ENCODE results near the gene HNRNPA0.
A peak's percentile ranks its signal among the peaks of the same experiment; 100 is the strongest.

The HNRNPA0 gene

DNA sequence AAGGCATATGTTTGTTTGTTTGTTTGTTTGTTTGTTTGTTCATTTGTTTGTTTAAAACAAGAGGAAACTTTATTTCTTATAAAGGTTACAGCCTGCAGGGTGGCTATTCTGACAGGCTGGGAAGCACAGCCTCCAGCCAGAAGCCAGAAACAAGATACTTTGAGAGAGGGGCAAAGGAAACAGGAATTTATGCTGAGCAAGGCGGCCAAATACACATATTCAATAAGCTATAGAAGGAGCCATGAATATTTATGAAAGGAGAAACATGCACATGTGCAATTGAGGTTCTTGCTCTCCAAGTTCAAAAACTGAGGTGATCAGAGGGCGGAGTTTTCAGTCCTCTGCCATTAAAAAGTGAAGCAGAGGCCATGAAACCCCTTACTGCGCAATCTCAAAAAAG is 37.8 kb downstream of the HNRNPA0 start:
- no peak for DNase-seq

DNA sequence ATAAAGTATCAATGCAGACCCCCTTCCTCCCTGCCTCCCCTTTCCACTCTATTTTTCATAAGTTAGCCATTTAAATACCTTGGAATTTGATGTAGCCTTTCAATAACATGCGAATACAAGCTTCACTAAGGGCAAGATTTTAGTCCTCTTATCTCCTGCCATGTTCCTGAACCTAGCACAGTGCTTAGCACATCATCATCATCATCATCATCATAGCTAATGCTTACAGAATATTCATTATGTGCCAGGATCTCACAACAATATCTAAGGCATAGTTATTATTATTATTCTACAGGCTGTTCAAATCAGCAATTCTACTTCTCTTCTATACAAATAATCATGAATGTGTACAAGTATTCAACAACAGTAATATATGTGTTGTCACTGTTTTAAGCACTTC is 38.7 kb downstream of the HNRNPA0 start:
- DNase-seq = no peak

DNA sequence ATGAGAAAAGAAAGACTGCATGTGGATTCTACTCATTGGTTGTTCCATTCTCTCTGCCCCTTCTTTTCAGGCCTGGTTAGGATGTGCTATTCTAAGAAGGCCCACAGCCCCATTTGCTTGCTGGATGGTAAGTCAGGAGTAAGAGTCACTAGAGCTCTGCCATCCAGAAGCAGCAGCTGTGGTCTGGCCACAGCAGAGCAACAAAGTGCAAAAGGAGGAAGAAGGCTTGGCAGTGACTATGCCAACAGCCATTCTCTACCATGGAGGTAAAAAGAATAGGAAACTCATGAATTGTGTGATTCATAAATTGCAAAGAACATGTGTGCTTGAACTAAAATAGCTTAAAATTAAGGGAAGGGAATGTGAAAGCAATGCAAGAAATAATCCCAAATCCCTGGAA is 39.2 kb downstream of the HNRNPA0 start:
- DNase-seq = no peak

DNA sequence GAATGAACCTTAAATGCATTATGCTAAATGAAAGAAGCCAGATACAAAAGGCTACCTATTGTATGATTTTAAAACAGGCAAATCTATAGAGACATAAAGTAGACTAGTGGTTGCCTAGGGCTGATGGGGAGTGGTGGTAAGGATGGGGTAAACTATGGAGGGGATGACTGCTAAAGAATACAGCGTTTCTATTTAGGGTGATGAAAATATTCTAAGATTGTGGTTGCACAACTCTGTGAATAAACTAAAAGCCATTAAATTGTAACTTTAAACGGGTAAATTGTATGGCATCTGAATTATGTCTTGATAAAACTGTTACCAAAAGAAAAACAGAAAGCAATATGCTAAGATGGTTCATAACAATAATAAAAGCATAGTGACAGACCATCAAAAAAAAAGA is 39.7 kb downstream of the HNRNPA0 start:
- DNase-seq = no peak

DNA sequence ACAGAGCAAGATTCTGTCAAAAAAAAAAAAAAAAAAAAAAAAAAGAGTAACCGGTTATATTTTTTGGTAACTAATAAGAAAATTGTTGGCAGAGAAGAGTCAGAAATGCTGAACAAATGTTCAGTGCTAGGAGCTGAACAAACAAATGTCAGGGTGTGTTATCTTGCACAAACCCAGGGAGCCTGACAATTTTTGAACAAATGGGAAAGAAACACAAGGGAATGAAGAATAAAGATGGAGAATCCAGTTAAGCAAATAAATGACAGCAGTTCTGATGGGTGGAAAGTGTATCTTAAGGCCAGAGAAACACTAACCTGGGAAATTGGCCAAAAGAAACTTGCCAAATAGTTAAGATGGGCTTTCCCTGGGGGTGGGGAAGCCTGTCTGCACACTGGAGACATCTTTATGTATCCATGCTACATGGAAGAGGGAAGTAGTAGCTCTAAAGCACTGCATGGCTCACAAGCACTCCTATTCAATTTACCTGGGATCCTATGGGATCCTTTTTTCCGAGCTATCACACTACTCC is 42.0 kb downstream of the HNRNPA0 start:
- DNase-seq = no peak

DNA sequence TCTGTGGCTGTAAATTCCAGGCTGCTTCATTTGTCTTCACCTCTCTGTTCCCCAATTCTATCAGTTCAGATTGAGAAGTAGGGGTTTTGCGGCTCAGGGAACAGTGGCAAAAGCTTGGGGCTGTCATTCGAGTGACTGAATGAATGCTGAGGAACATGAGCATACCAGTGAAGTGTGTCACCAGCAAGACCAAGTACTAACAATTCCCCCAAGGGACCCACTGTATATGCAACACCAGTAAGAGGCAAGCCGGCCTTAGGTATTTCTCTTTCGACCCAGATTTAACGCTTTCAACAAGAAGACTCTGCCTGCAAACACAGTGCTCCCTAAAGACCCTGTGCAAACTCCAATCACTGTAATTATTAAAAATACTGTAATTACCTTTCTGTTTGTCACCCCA is 44.1 kb downstream of the HNRNPA0 start:
- DNase-seq = no peak

DNA sequence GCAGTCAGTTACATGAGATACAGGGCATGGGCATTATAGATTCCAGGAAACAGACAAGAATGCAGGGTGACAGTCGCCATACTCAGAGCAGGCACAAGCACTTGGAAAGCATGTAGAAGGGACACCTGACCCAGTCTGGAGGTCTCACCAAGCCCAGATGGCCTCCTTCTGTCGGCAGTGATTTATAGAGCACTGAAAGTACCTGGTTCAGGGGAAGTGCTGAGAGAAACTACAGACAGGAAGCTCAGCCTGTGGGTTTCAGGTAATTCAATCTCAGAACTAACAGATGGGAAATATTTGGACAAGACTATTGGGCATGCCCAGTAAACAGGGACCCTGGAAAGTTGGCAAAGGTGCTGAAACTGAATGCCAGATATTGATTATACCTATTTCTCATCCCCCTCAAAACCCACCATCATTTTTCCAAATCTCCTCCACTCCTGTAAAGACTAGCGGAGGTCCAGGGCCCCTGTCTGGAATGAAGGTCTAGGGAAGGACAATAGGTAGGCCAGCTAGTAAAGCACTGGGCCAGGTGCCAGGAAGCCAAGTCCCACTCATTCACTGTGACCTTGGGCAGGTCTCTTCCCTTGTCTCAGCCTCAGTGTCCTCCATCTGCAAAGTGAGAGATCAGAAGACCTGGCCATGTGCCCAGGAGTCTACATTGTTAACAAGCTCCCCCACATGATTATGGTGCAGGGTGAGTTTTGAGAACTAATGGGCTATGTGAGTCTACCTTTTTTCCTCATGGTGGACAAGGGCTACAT is 45.2 kb downstream of the HNRNPA0 start:
- DNase-seq = no peak

DNA sequence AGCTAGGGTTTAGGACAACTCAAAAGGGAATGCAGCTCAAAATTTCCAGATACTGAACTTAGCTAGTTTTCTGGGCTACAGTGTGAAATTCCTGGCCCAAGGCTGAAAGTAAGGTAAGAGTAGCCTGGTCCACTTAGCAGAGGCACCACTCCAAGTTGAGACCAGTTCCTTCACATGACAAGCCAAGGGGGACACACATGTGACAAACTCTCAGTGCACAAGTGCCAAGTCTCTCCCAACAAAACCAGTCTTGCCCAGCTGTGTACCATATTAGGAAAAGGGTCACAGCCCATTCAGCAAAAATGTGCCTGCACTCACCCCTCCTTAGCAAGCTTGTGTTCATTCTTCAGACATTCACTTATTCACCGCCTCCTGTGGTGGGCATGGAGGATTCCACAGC is 46.1 kb downstream of the HNRNPA0 start:
- no peak for DNase-seq

DNA sequence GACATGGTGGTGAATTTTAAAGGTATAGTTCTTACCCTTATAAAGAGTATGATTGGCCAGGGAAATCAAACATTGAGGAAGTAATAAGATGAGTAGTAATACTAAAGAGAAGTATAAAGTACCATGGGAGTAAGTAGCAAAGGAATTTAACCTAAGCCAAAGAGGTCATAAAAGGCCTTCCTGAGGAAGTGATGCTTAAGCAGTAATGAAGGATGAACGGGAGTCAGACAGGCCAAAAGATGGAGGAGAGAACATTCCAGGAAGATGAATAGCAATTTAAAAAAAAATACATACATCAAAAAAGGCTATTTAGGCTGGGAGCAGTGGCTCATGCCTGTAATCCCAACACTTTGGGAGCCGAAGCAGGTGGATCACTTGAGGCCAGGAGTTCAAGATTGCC is 47.3 kb downstream of the HNRNPA0 start:
- DNase-seq = no peak

DNA sequence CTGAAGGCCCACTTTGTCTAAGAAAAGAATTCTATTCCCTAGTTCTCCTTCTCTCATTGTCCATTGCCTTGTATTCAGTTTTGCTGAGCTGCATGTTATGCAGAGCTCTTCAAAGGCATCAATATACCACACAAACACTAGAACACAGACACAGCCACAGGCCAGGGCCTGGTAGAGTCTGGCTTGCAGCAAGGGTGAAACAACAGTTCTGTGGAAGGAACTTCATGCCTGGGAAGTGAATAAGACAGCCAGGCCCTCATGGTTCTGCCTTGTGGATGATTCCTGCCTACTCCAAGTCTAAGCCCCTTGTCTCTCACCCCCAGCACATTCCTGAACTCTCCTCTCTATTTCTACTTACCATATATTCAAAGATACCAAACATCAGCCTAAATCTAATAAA is 49.1 kb downstream of the HNRNPA0 start:
- no peak for DNase-seq

DNA sequence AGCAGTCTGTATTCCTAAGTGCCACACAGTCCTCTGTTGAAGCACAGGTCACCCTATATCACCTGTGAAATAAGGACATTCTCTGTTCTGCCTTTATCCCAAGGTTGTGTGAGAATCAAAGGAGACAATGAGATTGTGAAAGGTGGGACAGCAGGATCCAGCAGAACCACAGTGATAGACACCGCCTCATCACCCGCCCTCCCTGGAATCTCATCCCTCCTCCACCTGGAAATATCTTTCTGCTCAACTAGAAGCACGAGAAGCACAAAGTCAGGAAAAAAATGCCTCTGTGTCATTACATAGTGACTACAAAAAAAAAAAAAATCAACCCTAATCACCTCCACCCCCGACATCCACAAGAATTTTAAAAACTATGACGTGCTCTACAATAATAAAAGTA is 50.6 kb downstream of the HNRNPA0 start:
- no peak for DNase-seq

DNA sequence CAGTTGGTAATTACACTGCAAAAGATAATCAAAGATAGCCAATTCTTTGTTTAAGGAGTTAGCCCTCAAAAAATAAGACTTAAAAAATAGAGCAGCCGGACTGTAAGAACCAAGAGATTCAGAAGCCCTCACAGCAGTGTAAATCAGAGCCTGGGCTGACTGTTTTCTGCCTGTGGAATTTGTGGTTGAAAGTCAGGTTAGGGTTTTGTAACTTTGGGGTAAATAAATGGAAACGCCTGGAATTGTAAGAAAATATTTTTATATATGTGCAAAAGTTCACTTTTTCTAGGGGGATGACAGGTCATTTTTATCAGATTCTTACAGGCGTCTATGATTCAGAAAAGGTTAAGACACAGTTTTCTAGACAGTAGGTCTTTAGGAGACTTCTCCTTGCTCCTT is 53.9 kb downstream of the HNRNPA0 start:
- no peak for DNase-seq

DNA sequence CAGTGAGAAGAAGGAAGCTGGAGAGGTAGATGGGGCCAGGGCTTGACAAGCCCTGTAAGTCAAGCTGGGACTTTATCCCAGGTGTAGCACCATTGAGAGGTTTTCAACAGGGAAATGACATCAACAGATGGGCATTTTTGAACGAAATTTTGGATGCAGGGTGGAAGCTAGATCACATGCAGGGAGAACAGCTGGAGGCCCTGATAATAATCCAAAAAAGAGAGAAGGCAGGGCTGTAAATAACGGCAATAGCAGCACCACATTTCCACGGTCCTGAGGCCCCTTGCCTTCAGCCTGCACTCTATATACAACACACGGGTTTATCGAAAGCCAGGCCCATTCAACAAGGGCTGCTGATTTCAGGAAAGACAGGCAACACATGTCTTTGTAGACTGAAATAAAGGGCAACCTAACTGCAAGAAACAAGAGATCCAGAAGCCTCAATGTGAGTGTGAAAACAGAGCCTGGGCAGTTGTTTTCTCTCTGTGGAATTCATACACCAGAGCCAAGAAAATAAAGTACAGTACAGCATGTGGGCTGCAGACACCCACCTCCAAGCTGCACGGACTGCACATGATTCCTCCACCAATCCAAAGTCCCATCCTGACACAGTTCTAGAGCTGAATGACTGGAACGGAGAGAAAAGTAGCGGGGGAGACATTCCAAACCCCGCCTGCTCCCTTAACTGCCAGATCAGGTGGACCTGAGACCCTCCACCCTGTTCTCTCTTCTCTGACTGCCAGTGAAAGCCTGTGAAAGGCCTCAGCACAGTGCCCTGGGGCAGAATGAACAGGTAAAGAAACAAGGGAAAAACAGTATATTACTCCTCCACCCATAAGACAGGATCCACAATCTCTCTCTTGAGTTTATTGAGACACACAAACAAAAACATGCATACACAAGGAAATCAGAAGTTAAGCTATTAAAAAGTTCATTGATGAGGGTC is 54.6 kb downstream of the HNRNPA0 start:
- DNase-seq = no peak

DNA sequence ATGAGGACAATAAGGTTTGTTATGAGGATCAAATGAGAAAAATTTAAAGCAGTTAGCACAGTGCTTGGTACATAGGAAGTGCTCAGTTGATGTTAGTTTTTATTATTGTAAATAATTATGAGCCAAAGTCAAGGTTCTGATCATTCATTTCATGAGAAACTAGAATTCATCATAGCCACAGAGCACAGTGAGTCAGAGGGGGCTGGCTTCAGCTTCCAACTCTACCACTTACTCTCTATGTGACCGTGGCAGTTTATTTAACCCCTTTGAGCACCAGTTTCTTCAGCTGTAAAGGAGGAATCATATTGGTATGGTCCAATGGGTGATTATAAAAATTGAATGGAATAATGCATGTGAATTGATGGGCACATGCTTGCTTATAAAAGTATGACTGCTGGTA is 57.7 kb downstream of the HNRNPA0 start:
- DNase-seq = peak; percentile 8

DNA sequence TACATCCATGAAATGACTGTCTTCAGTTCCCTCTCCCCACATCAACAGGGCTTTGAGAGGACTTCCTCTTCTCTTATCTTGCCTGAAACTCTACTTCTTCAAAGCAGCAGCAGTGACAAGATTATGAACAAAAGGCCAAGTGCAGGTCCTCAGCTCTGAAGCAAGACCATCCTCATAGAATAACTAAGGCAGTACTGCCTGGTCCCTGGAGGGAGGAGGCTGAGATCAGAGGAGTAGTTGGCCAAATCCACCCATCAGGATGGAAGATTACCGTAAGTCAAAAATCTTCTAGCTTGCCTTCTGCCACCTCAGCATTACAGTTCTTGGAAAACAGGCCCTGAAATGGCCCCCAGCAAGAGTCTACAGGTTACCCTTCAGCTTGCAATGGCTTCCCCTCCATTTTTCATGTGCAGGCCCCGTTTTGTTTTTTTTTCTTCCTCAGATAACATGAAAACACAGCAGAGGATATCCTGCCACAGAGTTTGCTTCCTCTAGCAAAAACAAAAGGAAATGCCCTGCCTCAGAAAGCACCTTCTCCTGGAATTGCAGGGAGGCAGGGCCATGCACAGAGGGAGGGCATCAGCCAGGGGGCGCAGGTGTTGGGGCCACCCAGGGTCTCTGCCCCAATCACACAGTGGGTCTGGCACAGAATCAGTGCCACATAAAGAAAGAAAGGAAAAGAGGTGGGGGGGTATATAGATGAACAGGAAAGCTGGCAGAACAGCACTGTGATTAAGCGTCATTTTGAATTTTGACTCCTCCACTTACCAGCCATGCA is 58.3 kb downstream of the HNRNPA0 start:
- DNase-seq = no peak

Data from kidney glomerular epithelial cell (primary cell).